Mesendoderm (in vitro differentiated cells): Measurements from ENCODE around the gene MROH2B.

Source experiments
- DNase-seq: peaks from one replicate; pipeline ENCODE4 v3.0.0; 2013
- H2AK5ac ChIP-seq: 2 replicates; pipeline ENCODE4 v1.6.1; 2013; ENCODE audit warnings: low read length, inconsistent platforms
- H2BK120ac ChIP-seq: 2 replicates; pipeline ENCODE4 v1.6.1; 2013; ENCODE audit warnings: low read depth, mild to moderate bottlenecking, low read length, moderate library complexity, mixed read lengths
- H2BK15ac ChIP-seq: replicated peaks from 2 replicates; pipeline ENCODE4 v1.6.1; 2013; ENCODE audit warnings: low read depth, mild to moderate bottlenecking, moderate library complexity
- H2BK5ac ChIP-seq: 2 replicates; pipeline ENCODE4 v1.6.1; 2013; ENCODE audit warnings: low read length, inconsistent platforms
- H3K18ac ChIP-seq: 2 replicates; pipeline ENCODE4 v1.6.1; 2013; ENCODE audit warnings: mild to moderate bottlenecking, low read length, mixed read lengths
- H3K23ac ChIP-seq: one replicate; pipeline ENCODE4 v1.6.1; 2013; ENCODE audit warnings: low read length
- H3K27ac ChIP-seq: 2 replicates; pipeline ENCODE4 v1.5.1; 2013; ENCODE audit warnings: low read depth, mild to moderate bottlenecking, inconsistent platforms, low read length, moderate library complexity
- H3K27me3 ChIP-seq: 2 replicates; pipeline ENCODE4 v1.6.1; 2013; ENCODE audit warnings: low read length, control low read depth, mild to moderate bottlenecking, inconsistent platforms; ENCODE audit not compliant: insufficient read depth, poor library complexity
- H3K36me3 ChIP-seq: 2 replicates; pipeline ENCODE4 v1.6.1; 2013; ENCODE audit warnings: low read length, inconsistent platforms; ENCODE audit not compliant: control insufficient read depth, insufficient read depth
- H3K4ac ChIP-seq: one replicate; pipeline ENCODE4 v1.6.1; 2013; ENCODE audit warnings: low read depth, mild to moderate bottlenecking, low read length, moderate library complexity
- H3K4me1 ChIP-seq: 2 replicates; pipeline ENCODE4 v1.6.1; 2013; ENCODE audit warnings: low read depth, low read length, inconsistent platforms; ENCODE audit not compliant: control insufficient read depth
- H3K4me2 ChIP-seq: 2 replicates; pipeline ENCODE4 v1.6.1; 2013; ENCODE audit warnings: low read length
- H3K4me3 ChIP-seq: 2 replicates; pipeline ENCODE4 v1.5.1; 2013; ENCODE audit warnings: mild to moderate bottlenecking, low read length
- H3K56ac ChIP-seq: one replicate; pipeline ENCODE4 v1.6.1; 2013; ENCODE audit warnings: low read length
- H3K79me1 ChIP-seq: 2 replicates; pipeline ENCODE4 v1.6.1; 2013; ENCODE audit warnings: low read length, inconsistent platforms
- H3K79me2 ChIP-seq: 2 replicates; pipeline ENCODE4 v1.6.1; 2013; ENCODE audit warnings: mild to moderate bottlenecking, low read length; ENCODE audit not compliant: control insufficient read depth, insufficient read depth
- H3K9ac ChIP-seq: 2 replicates; pipeline ENCODE4 v1.6.1; 2013; ENCODE audit warnings: low read length, inconsistent platforms
- H4K5ac ChIP-seq: one replicate; pipeline ENCODE4 v1.6.1; 2013; ENCODE audit warnings: low read length
- H4K8ac ChIP-seq: one replicate; pipeline ENCODE4 v1.6.1; 2013; ENCODE audit warnings: low read depth, mild to moderate bottlenecking, control low read depth, low read length, moderate library complexity
- WGBS: extraction: QIAGEN DNeasy Blood & Tissue Kit; methylation state at CpG from one replicate; pipeline ENCODE4 v1.1.7; 2013; ENCODE audit warnings: low lambda C conversion rate, missing lambda C conversion rate; ENCODE audit not compliant: insufficient coverage; ENCODE audit errors: extremely low coverage; 5-methylcytosine and 5-hydroxymethylcytosine counted together

MROH2B gene

GRCh38 chr5:41087461-41087860, 16.3 kb upstream of the MROH2B start:
- no peak overlapping the region for H2BK5ac ChIP-seq
- no peak overlapping the region for H2AK5ac ChIP-seq
- H3K4me1 ChIP-seq = no peaks in the 10 kb centered on the region
- H3K9ac ChIP-seq = no peak overlapping the region
- no peak overlapping the region for H4K5ac ChIP-seq
- no peak overlapping the region for H3K56ac ChIP-seq
- DNase-seq = no peak
- H3K27ac ChIP-seq = no peak overlapping the region
- H3K4me2 ChIP-seq = no peak overlapping the region
- no peak overlapping the region for H2BK15ac ChIP-seq
- H3K79me2 ChIP-seq = no peaks in the 10 kb centered on the region
- no peaks in the 10 kb centered on the region for H3K27me3 ChIP-seq
- no peak overlapping the region for H3K4me3 ChIP-seq
- H3K79me1 ChIP-seq = no peaks in the 10 kb centered on the region
- no peak overlapping the region for H3K18ac ChIP-seq
- H3K36me3 ChIP-seq = no peaks in the 10 kb centered on the region
- H2BK120ac ChIP-seq = no peak overlapping the region
- no CpG with 5 or more reads among the region's 2 CpGs for WGBS
- no peak overlapping the region for H3K4ac ChIP-seq
- no peak overlapping the region for H4K8ac ChIP-seq
- no peak overlapping the region for H3K23ac ChIP-seq

GRCh38 chr5:41083306-41083705, 12.2 kb upstream of the MROH2B start:
- Histone ChIP-seq H3K4me2 (no peak overlapping the region), H3K4ac (no peak overlapping the region), H3K9ac (no peak overlapping the region), H2BK120ac (no peak overlapping the region), H3K27me3 (no peaks in the 10 kb centered on the region), H3K4me1 (no peaks in the 10 kb centered on the region), H3K36me3 (no peaks in the 10 kb centered on the region), H3K79me1 (no peaks in the 10 kb centered on the region), H2BK15ac (no peak overlapping the region), H3K4me3 (no peak overlapping the region), H2AK5ac (no peak overlapping the region), H3K23ac (no peak overlapping the region), H3K18ac (no peak overlapping the region), H4K5ac (no peak overlapping the region), H4K8ac (no peak overlapping the region), H3K79me2 (no peaks in the 10 kb centered on the region), H3K27ac (no peak overlapping the region), H2BK5ac (no peak overlapping the region), H3K56ac (no peak overlapping the region)
- no CpG with 5 or more reads among the region's 7 CpGs for WGBS
- no peak for DNase-seq

GRCh38 chr5:41071975-41072374, 833 bp upstream of the MROH2B start:
- H4K5ac ChIP-seq = no peak overlapping the region
- no peaks in the 10 kb centered on the region for H3K27me3 ChIP-seq
- H3K23ac ChIP-seq = no peak overlapping the region
- H3K79me2 ChIP-seq = no peaks in the 10 kb centered on the region
- H3K27ac ChIP-seq = no peak overlapping the region
- no peak overlapping the region for H2BK15ac ChIP-seq
- H3K36me3 ChIP-seq = no peaks in the 10 kb centered on the region
- H4K8ac ChIP-seq = no peak overlapping the region
- no peak for DNase-seq
- H2BK120ac ChIP-seq = no peak overlapping the region
- no peaks in the 10 kb centered on the region for H3K79me1 ChIP-seq
- no peak overlapping the region for H3K4ac ChIP-seq
- no peak overlapping the region for H2BK5ac ChIP-seq
- no peak overlapping the region for H2AK5ac ChIP-seq
- H3K56ac ChIP-seq = no peak overlapping the region
- H3K4me1 ChIP-seq = no peaks in the 10 kb centered on the region
- no peak overlapping the region for H3K18ac ChIP-seq
- no peak overlapping the region for H3K4me2 ChIP-seq
- H3K4me3 ChIP-seq = no peak overlapping the region
- H3K9ac ChIP-seq = no peak overlapping the region
- no CpG with 5 or more reads among the region's 2 CpGs for WGBS

GRCh38 chr5:41067714-41068568, 3.2 kb downstream of the MROH2B start:
- Histone ChIP-seq H3K36me3 (no peaks in the 10 kb centered on the region), H3K4ac (no peak overlapping the region), H4K5ac (no peak overlapping the region), H2AK5ac (no peak overlapping the region), H3K27me3 (no peaks in the 10 kb centered on the region), H2BK120ac (no peak overlapping the region), H3K18ac (no peak overlapping the region), H3K79me1 (no peaks in the 10 kb centered on the region), H3K9ac (no peak overlapping the region), H3K4me2 (no peak overlapping the region), H3K79me2 (no peaks in the 10 kb centered on the region), H4K8ac (no peak overlapping the region), H3K27ac (no peak overlapping the region), H3K23ac (no peak overlapping the region), H2BK5ac (no peak overlapping the region), H3K56ac (no peak overlapping the region), H3K4me3 (no peak overlapping the region), H3K4me1 (no peaks in the 10 kb centered on the region), H2BK15ac (no peak overlapping the region)
- DNase-seq = no peak
- no CpG with 5 or more reads among the region's 2 CpGs for WGBS

- no CpG with 5 or more reads among the region's 6 CpGs for WGBS
- Histone ChIP-seq H3K79me1 (no peaks in the 10 kb centered on the region), H4K5ac (no peak overlapping the region), H3K27me3 (no peaks in the 10 kb centered on the region), H3K4me2 (no peak overlapping the region), H4K8ac (no peak overlapping the region), H3K56ac (no peak overlapping the region), H2BK15ac (no peak overlapping the region), H3K4ac (no peak overlapping the region), H3K27ac (no peak overlapping the region), H3K23ac (no peak overlapping the region), H3K4me3 (no peak overlapping the region), H3K79me2 (no peaks in the 10 kb centered on the region), H3K36me3 (no peaks in the 10 kb centered on the region), H2BK120ac (no peak overlapping the region), H3K4me1 (no peaks in the 10 kb centered on the region), H2AK5ac (no peak overlapping the region), H3K18ac (no peak overlapping the region), H3K9ac (no peak overlapping the region), H2BK5ac (no peak overlapping the region)
- no peak for DNase-seq
These were observed 5.3 kb downstream of the MROH2B start for GRCh38 chr5:41065691-41066335.
